GM10266 (cell line): Measurements from ENCODE around the gene ERBIN.
"Not testable (repeated sequence)": the region's sequence is repeated elsewhere in the genome, so short reads cannot be mapped to it uniquely, and the experiment has no call there.

ENCODE experiments used
- DNase-seq: peaks from one replicate; pipeline ENCODE4 v3.0.0; 2012; ENCODE audit errors: extremely low spot score
- CTCF ChIP-seq: IDR thresholded peaks from 2 replicates; pipeline ENCODE4 v1.5.1; 2012; ENCODE audit warnings: mild to moderate bottlenecking, low read depth; ENCODE audit not compliant: control insufficient read depth, insufficient read depth; ENCODE audit errors: missing control alignments

Gene ERBIN

GRCh38 chr5:65906256-65906655 is 20.1 kb upstream of the ERBIN start:
- DNase-seq: no peak
- TF ChIP-seq CTCF: no peak

- no peak for TF ChIP-seq CTCF
- DNase-seq: no peak
Observed at GRCh38 chr5:65907135-65907534, 19.2 kb upstream of the ERBIN start.

- no peak for TF ChIP-seq CTCF
- DNase-seq: no peak
Observed at GRCh38 chr5:65910711-65911110, 15.7 kb upstream of the ERBIN start.

- no peak for DNase-seq
- TF ChIP-seq CTCF: no peak
Observed at GRCh38 chr5:65912311-65912710, 14.1 kb upstream of the ERBIN start.

- no peak for DNase-seq
- TF ChIP-seq CTCF: no peak
Observed at GRCh38 chr5:65913519-65913918, 12.9 kb upstream of the ERBIN start.

- no peak for DNase-seq
Observed at GRCh38 chr5:65914641-65915196, 11.7 kb upstream of the ERBIN start.

GRCh38 chr5:65915661-65916060 is 10.7 kb upstream of the ERBIN start:
- not testable (repeated sequence) for DNase-seq

More at GRCh38 chr5:65914641-65915196, 11.7 kb upstream of the ERBIN start:
- no peak for TF ChIP-seq CTCF

GRCh38 chr5:65916066-65916465 is 10.3 kb upstream of the ERBIN start:
- TF ChIP-seq CTCF: no peak
- no peak for DNase-seq
